UCSD-AML1 (cell line): ENCODE results near the gene CCZ1.
"Not testable (repeated sequence)": the region's sequence is repeated elsewhere in the genome, so short reads cannot be mapped to it uniquely, and the experiment has no call there.

Experiments
- DNase-seq: peaks from one replicate; lab custom pipeline; 2025; ENCODE audit not compliant: unreplicated experiment; lab: John Stamatoyannopoulos, UW

The CCZ1 gene

DNA sequence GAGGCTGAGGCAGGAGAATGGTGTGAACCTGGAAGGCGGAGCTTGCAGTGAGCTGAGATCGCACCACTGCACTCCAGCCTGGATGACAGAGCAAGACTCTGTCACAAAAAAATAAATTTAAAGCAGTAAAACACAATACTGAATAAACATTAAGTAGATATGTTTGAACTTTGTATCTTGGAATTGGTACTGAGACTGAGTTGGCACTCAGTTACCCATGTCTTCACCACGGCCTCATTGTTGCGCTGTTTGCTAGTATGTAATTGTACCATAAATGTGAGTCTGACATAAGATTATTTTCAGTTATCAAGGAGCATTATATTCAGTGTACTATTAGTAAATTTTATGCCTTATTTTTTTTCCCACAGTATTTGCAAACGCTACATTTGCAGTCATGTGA, 6.2 kb downstream of the CCZ1 start:
- not testable (repeated sequence) for DNase-seq

DNA sequence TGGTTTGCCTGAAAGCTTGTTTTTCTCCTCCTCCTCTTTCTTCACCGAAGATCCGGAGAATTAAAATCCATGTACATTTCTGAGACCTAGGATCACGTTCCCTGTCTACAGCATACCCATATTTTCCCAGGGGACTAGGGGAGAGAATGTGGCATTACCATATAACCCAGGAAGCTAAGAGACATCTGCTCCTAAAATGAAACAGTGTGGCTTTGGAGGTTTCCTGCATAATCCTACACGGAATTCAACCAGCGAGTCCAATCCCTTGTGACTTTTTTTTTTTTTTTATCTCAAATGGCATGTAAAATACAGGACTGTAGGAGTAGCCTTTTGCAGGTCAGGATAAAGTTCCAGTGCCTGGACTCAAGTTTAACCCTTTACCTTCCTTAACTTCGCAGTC, 10.3 kb downstream of the CCZ1 start:
- DNase-seq = not testable (repeated sequence)

DNA sequence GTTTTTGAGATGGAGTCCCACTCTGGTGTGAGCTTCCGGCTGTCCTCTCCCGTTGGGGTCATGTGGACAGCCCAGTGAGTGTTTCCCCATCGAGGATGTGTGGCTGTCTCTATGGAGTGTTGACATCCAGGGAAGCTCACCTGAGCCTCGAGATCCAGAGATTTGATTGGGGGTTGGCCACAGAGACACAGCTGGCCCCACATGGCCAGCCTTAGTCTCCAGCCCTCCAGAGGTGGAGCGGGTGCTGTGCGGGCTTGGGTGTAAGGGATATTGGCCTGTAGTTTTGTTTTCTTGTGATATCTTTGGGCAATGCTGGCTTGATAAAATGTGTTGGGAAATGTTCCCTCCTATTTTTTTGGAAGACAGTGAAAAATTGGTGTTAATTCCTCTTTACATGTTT, 18.0 kb downstream of the CCZ1 start:
- DNase-seq = not testable (repeated sequence)

DNA sequence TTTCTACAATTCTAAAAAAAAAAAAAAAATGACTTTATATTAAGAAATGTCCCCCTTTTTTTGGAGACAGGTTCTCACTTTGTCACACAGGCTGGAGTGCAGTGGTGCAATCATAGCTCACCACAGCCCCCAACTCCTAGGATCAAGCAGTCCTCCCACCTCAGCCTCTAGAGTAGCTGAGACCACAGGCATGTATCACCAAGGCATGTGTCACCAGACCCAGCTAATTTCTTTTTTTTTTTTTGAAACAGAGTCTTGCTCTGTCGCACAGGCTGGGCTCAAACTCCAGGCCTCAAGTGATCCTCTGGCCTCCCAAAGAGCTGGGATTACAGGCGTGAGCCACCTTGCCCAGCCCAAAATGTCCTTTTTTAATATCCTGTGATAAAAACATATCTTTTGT, 25.6 kb downstream of the CCZ1 start:
- DNase-seq = not testable (repeated sequence)

DNA sequence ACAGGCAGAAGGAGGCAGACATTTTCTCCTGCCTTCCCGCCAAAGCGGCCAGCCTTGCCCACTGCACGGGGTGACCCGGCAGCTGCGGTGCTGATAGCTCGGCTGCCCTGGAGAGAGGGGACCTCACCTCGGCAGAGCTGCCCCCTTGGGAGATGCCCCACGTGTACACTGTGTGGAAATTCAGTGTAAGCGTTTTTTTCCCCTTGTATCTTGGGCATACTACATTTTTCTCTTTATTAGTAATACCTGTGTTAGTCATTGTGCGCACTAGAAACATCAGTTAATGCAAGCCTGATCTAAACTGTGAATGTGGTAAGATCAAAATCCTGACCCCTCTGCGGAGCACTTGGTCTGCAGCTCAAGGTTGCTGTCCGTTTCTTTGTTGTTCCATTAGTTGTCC, 26.1 kb downstream of the CCZ1 start:
- not testable (repeated sequence) for DNase-seq

DNA sequence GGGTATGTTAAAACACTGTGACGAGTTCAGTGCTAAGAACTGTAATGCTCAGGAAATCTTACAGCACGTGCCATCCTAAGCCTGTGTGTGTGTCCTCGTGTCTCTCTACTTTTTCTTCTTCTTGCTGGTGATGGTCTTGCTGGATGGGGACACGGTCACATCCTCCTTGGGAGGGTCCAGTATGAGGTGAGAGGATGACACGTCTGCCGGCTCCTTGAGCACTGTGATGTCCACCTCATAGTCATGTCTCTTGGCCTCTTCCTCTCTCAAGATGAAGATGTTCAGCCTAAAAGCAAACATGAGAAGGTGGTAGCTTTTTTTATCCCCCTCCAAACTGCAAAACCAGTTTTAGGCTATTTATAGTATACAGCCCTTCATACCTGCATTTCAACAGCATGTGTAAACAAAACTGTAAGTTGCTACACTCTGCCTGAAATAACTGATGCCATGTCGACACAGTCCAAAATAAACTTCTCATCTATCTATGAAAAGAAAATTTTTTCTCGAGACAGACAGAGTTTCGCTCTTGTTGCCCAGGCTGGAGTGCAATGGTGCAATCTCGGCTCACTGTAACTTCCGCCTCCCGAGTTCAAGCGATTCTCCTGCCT, 27.8 kb downstream of the CCZ1 start:
- not testable (repeated sequence) for DNase-seq

DNA sequence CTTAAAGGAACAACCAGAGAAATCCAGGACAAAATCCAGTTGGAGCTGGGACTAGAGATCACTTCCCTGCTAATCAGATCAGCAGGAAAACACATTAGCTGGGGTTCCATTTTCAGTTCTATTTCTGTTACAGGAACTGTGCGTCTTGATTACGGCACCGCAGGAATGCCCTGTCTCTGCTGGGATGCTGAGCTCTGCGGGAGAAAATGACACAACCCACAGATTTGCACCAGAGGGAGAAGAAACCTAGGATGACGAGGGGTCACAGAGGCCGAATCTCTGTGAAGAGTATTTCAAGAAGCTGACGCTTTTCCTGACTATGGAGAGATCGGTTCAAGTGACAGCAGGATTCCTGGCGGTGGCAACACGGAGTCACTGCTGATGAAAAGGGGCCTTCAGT, 31.8 kb downstream of the CCZ1 start:
- not testable (repeated sequence) for DNase-seq

DNA sequence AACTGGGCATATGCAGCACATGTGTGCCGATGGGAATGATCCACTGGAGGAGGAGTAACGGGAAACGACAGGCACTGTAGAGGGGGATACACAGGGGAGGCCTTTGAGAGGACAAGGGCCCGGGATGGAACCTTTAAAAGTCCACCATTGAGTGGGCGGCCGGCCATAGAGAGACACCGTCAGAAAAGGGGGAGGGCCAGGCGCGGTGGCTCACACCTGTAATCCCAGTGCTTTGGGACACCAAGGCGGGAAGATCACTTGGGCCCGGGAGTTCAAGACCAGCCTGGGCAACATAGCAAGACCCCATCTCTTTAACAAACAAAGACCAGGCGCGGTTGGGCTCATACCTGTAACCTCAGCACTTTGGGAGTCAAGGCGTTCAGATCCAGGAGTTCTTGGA, 32.7 kb downstream of the CCZ1 start:
- not testable (repeated sequence) for DNase-seq

DNA sequence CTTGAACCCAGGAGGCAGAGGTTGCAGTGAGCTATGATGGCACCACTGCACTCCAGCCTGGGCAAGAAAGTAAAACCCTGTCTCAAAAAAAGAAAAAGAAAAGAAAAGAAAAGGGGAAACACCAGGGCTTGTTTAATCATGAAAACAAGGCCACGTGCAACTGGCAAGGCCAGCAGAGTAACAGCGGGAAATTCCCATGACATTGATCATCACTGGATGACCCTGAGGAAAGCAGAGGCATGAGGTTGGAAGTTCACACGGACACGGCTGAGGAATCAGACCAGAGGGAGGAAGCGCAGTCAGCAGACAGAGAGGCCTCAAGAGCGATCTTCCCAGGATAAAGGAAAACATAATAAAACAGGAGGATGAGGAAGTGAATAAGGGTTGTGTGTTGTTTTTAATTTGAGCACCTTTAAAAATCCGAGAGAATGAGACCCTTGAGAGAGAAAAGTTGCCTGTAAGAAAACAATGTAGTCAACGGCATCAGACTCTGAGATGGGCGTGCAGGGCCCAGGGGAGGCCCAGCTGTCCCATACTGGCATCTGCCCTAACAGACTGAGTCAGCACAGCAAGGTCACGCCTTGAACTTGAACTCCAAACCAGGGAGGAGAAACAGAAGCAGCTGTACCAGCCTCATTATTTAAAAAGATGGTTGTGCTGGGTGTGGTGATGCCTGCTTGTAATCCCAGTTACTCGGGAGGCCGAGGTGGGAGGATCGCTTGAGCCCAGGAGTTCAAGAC, 33.5 kb downstream of the CCZ1 start:
- not testable (repeated sequence) for DNase-seq

DNA sequence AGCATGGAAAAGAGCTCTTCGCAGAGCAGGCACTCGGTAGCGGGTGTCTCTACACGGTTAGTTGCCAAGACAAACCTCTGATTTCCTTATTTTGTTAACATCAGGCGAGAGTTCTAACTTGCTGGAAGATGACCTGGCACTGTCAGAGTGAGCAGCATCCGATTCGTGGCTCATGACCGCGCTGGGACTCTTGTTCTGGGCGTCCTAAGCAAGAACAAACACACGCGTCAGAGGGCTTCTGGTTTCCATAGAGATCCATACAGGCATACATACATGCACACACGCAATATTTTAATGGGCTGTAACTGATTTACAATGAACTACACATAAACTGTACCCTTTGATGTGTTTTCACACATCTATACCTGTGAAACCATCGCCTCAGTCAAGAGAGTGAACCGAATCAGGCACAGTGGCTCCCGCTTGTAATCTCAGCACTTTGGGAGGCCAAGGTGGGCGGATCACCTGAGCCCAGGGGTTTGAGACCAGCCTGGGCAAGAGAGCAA, 36.5 kb downstream of the CCZ1 start:
- DNase-seq = not testable (repeated sequence)

DNA sequence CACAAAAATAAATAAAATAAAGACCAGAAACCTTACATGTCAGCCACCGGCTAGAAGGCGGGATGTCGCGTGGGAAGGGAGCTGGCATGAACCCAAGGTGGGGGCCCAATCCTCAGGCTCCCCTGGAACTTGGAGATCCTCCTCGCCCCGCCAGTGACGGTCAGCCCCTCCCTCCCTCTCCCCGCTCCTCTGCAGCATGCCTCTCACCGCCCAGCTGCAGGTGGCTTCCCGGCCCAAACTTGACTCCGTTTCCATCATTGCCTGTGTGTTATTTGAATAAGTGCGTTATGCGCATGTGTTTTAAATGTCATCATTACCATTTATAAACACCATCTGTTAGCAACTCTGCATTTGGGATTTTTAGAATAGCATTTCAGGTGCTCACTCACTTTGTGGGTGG, 64.7 kb downstream of the CCZ1 start:
- DNase-seq = not testable (repeated sequence)

DNA sequence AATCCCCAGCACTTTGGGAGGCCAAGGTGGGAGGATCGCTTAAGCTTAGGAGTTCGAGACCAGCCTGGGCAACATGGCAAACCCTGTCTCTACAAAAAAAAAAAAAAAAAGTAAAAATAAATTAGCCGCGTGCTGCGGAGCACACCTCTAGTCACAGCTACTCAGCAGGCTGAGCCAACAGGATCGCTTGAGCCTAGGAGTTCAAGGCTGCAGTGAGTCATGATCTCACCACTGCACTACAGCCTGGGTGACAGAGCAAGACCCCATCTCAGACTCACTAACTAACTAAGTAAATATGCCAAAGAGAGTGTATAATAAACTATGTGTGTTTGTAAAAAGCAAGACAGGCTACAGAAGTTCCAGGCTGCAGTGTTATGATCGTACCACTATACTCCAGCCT, 65.3 kb downstream of the CCZ1 start:
- not testable (repeated sequence) for DNase-seq

DNA sequence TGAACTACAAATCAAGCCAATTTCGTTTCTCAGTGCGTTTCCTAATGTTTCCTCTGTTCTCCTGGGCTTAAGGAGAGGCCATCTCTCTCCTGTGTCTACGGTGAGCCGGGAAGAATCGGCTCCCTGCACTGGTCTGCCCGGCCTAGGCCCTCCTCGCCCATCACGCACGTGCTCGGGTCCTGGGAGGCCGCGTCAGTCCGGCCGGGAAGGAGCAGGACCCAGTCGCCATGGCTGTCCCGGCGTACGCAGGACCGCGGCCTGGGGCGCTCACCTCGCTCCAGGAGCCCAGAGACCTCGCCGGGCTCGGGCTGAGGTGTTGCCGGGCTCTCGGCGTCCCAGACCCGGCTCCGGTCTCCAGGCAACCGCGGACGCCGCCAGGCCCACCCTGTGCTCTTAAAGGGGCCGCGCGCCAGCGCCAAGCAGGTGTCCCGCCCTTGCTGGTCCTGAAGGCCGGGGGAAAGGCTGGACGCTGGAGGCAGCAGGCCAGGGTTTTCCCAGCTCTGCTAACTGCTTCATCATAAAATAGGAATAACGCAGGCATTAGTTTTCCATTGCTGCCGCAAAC, 71.9 kb downstream of the CCZ1 start, which contains the start of gene RSPH10B:
Gene RSPH10B (minus strand): TSS at position 343 of the 565 bp plus-strand sequence. CDS start 3,573 bp downstream, outside the sequence.
- DNase-seq = not testable (repeated sequence)

DNA sequence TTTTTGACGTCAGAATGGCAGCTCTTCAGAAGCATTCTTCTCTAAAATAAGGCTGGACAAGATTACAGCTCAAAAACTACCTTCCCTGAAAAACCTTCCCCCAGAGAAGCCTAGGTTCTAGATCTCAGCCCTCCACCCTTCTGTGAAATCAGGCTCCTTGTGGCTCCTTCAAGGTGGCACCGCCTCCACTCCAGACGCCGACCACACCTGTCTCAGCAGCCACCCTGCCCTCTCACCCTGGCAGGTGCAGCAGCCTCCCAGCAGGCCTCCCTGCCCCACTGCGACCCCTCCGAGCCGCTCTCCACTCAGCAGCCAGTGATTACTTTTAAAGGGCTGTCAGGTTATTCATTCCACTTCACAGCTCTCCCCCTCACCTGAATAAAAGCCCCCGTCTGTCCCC, 75.0 kb downstream of the CCZ1 start:
- DNase-seq = not testable (repeated sequence)
